IPS DF 6.9 (cell line): Measurements from ENCODE around the gene CCN6.

Experiments
- DNase-seq: peaks from one replicate; pipeline ENCODE4 v3.0.0-alpha.2; 2013; ENCODE audit warnings: low read depth, low spot score
- H3K27ac ChIP-seq: one replicate; pipeline ENCODE4 v1.5.1; 2013; ENCODE audit warnings: low read length, control low read depth
- H3K27me3 ChIP-seq: 2 replicates; pipeline ENCODE4 v1.6.1; 2013; ENCODE audit warnings: mild to moderate bottlenecking, low read length; ENCODE audit not compliant: control insufficient read depth, insufficient read depth
- H3K36me3 ChIP-seq: 2 replicates; pipeline ENCODE4 v1.6.1; 2013; ENCODE audit warnings: low read length; ENCODE audit not compliant: control insufficient read depth, insufficient read depth
- H3K4me1 ChIP-seq: 2 replicates; pipeline ENCODE4 v1.6.1; 2013; ENCODE audit warnings: low read length; ENCODE audit not compliant: control insufficient read depth, insufficient read depth
- H3K4me3 ChIP-seq: 2 replicates; pipeline ENCODE4 v1.5.1; 2013; ENCODE audit warnings: mild to moderate bottlenecking, low read length
- H3K9me3 ChIP-seq: 2 replicates; pipeline ENCODE4 v1.6.1; 2013; ENCODE audit warnings: low read length, inconsistent platforms; ENCODE audit not compliant: control insufficient read depth, insufficient read depth
- WGBS: extraction: QIAGEN DNeasy Blood & Tissue Kit; methylation state at CpG from one replicate; pipeline ENCODE4 v1.1.7; 2013; ENCODE audit warnings: mixed read lengths, missing lambda C conversion rate; ENCODE audit not compliant: insufficient read length, insufficient coverage; 5-methylcytosine and 5-hydroxymethylcytosine counted together

Gene CCN6

GRCh38 chr6:112017169-112017568, 36.7 kb upstream of the CCN6 start:
- H3K9me3 ChIP-seq = no peaks in the 10 kb centered on the region
- H3K36me3 ChIP-seq = no peaks in the 10 kb centered on the region
- no peak overlapping the region for H3K27ac ChIP-seq
- no peaks in the 10 kb centered on the region for H3K27me3 ChIP-seq
- no peak overlapping the region for H3K4me3 ChIP-seq
- no peak for DNase-seq
- no CpG with 5 or more reads among the region's 4 CpGs for WGBS
- no peaks in the 10 kb centered on the region for H3K4me1 ChIP-seq

GRCh38 chr6:112017760-112018537, 36.0 kb upstream of the CCN6 start:
- H3K9me3 ChIP-seq = no peaks in the 10 kb centered on the region
- no peaks in the 10 kb centered on the region for H3K27me3 ChIP-seq
- H3K4me1 ChIP-seq = no peaks in the 10 kb centered on the region
- no CpG with 5 or more reads among the region's 7 CpGs for WGBS
- no peak overlapping the region for H3K4me3 ChIP-seq
- no peak for DNase-seq
- no peaks in the 10 kb centered on the region for H3K36me3 ChIP-seq
- no peak overlapping the region for H3K27ac ChIP-seq

- no peaks in the 10 kb centered on the region for H3K27me3 ChIP-seq
- no CpG with 5 or more reads among the region's 12 CpGs for WGBS
- no peaks in the 10 kb centered on the region for H3K4me1 ChIP-seq
- DNase-seq = no peak
- no peaks in the 10 kb centered on the region for H3K9me3 ChIP-seq
- no peak overlapping the region for H3K27ac ChIP-seq
- H3K4me3 ChIP-seq = no peak overlapping the region
- H3K36me3 ChIP-seq = no peaks in the 10 kb centered on the region
These were observed 35.1 kb upstream of the CCN6 start for GRCh38 chr6:112018619-112019416.

GRCh38 chr6:112019589-112019988, 34.3 kb upstream of the CCN6 start:
- H3K4me3 ChIP-seq = no peak overlapping the region
- no peaks in the 10 kb centered on the region for H3K4me1 ChIP-seq
- H3K27ac ChIP-seq = no peak overlapping the region
- no CpG with 5 or more reads among the region's 1 CpG for WGBS
- no peak for DNase-seq
- no peaks in the 10 kb centered on the region for H3K36me3 ChIP-seq
- no peaks in the 10 kb centered on the region for H3K27me3 ChIP-seq
- no peaks in the 10 kb centered on the region for H3K9me3 ChIP-seq

- DNase-seq = no peak
- WGBS = no CpG with 5 or more reads among the region's 6 CpGs
- H3K4me1 ChIP-seq = no peaks in the 10 kb centered on the region
- no peak overlapping the region for H3K4me3 ChIP-seq
- no peak overlapping the region for H3K27ac ChIP-seq
- no peaks in the 10 kb centered on the region for H3K9me3 ChIP-seq
- no peaks in the 10 kb centered on the region for H3K36me3 ChIP-seq
- H3K27me3 ChIP-seq = no peaks in the 10 kb centered on the region
These were observed 32.1 kb upstream of the CCN6 start for GRCh38 chr6:112021691-112022310.

GRCh38 chr6:112022749-112023148, 31.2 kb upstream of the CCN6 start:
- no peak overlapping the region for H3K27ac ChIP-seq
- H3K9me3 ChIP-seq = no peaks in the 10 kb centered on the region
- no peak for DNase-seq
- H3K27me3 ChIP-seq = no peaks in the 10 kb centered on the region
- no peak overlapping the region for H3K4me3 ChIP-seq
- no peaks in the 10 kb centered on the region for H3K4me1 ChIP-seq
- H3K36me3 ChIP-seq = no peaks in the 10 kb centered on the region

- no CpG with 5 or more reads among the region's 4 CpGs for WGBS
- no peaks in the 10 kb centered on the region for H3K27me3 ChIP-seq
- no peak for DNase-seq
- no peak overlapping the region for H3K27ac ChIP-seq
- no peaks in the 10 kb centered on the region for H3K9me3 ChIP-seq
- H3K4me1 ChIP-seq = no peaks in the 10 kb centered on the region
- H3K36me3 ChIP-seq = no peaks in the 10 kb centered on the region
- no peak overlapping the region for H3K4me3 ChIP-seq
These were observed 29.4 kb upstream of the CCN6 start for GRCh38 chr6:112024464-112024863.

GRCh38 chr6:112026933-112027332, 27.0 kb upstream of the CCN6 start:
- no peak overlapping the region for H3K27ac ChIP-seq
- DNase-seq = no peak
- no CpG with 5 or more reads among the region's 4 CpGs for WGBS

GRCh38 chr6:112027942-112028674, 25.8 kb upstream of the CCN6 start:
- WGBS = no CpG with 5 or more reads among the region's 3 CpGs
- no peaks in the 10 kb centered on the region for H3K36me3 ChIP-seq
- no peaks in the 10 kb centered on the region for H3K27me3 ChIP-seq
- DNase-seq = no peak
- no peak overlapping the region for H3K4me3 ChIP-seq
- no peaks in the 10 kb centered on the region for H3K4me1 ChIP-seq
- no peaks in the 10 kb centered on the region for H3K9me3 ChIP-seq
- no peak overlapping the region for H3K27ac ChIP-seq

More at GRCh38 chr6:112026933-112027332, 27.0 kb upstream of the CCN6 start:
- no peak overlapping the region for H3K4me3 ChIP-seq
- H3K9me3 ChIP-seq = no peaks in the 10 kb centered on the region
- H3K4me1 ChIP-seq = no peaks in the 10 kb centered on the region
- H3K36me3 ChIP-seq = no peaks in the 10 kb centered on the region
- no peaks in the 10 kb centered on the region for H3K27me3 ChIP-seq
